DMS153 treated with DMSO at 0.1 percent for 48 hours (cell line): Measurements from ENCODE around the gene SLC19A1.

Experiments used
- DNase-seq: peaks from one replicate; lab custom pipeline; 2025; ENCODE audit not compliant: unreplicated experiment; lab: John Stamatoyannopoulos, UW

Gene SLC19A1

DNA sequence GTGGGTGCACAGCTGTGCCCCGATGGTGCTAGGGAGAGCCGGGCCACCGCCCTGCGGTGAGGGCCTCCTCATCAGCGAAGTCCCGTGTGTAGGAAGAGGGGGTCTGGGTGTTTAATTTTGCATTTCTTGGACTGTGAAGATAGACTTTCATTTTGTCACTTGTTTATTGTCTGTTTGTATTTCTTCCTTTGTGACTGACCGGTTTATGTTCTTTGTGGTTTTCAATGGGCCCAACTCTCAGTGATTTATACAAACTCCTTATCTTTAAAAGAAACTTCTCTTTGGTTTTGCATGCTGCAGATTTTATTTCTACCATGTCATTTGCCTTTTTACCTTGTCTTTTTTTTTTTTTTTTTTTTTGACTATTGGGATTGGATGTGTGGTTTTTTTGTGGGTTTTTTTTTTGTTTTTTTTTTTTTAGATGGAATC lies 72.1 kb downstream of the SLC19A1 start:
- DNase-seq: no peak

DNA sequence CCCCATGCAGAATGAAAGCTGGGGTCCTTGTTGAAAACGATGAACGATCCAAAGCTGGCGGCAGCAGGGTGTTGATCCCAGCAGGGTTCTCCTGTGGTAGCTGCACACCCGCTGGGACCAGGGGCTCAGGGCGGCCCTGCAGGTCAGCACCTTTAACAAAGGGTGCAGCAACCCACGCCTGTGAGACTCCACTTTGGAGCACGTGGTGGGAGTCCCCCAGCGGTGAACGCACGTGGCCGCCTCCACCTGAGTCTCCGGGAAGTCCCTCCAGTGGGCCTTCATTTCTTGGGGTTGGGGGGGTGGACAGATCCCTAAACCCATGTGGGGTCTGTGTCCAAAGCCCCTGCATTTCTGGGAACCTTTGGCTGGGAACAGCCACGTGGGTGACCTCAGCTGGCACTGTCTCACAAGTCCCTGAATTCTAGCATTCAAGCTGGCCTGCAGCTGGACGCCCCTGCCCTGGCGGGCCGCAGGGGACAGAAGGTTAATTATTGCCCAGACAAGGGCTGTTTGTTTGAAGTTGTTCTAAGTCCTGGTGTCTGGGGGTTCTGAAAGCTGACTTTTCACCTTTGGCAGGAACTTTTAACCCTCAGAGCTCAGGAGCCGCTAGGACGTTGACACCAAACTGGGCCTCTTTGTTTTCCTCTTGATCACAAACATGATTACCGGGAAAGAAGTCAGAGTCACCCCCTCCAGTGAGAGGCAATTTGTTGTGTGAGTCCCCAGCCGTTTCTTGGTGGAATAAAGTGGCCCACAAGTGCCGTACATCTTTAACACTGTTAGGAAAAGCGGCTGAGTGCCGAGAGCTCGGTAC lies 72.8 kb downstream of the SLC19A1 start:
- no peak for DNase-seq

DNA sequence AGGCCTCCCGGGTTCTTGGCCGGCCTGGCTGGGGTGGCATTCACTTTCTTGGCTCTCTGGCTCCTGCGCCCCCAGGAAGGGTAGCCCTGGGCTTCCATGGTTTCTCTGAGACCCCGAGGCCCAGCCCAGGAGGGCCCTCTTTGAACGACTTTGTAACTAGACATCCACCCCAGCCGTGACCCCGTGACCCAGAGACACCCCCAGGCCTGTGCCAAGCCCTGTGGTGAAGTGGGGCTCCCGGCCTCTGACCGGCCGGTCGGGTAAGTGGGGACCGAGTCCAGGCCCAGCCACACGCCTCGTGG lies 73.3 kb downstream of the SLC19A1 start:
- DNase-seq: no peak

DNA sequence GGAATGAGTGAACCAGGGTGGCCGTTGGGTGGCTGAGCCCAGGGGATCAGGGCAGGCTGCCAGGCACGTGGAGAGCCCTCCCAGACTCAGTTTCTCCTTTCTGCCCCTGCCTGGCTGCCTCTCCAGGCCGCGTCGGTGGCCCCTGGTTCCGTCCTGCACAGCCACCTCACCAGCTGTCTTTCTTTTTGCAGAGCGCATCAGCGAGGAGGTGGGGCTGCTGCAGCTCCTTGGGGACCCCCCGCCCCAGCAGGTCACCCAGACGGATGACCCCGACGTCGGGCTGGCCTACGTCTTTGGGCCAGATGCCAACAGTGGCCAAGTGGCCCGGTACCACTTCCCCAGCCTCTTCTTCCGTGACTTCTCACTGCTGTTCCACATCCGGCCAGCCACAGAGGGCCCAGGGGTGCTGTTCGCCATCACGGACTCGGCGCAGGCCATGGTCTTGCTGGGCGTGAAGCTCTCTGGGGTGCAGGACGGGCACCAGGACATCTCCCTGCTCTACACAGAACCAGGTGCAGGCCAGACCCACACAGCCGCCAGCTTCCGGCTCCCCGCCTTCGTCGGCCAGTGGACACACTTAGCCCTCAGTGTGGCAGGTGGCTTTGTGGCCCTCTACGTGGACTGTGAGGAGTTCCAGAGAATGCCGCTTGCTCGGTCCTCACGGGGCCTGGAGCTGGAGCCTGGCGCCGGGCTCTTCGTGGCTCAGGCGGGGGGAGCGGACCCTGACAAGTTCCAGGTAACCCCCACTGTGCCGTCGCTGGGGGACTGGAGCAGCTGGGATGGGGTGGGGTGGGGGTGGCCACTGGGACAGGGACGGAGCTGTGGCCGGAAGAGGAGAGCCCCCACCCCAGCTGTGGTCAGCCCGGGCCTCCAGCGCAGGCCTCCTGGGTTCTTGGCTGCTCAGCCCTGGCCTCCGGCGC lies 73.9 kb downstream of the SLC19A1 start:
- DNase-seq: no peak

DNA sequence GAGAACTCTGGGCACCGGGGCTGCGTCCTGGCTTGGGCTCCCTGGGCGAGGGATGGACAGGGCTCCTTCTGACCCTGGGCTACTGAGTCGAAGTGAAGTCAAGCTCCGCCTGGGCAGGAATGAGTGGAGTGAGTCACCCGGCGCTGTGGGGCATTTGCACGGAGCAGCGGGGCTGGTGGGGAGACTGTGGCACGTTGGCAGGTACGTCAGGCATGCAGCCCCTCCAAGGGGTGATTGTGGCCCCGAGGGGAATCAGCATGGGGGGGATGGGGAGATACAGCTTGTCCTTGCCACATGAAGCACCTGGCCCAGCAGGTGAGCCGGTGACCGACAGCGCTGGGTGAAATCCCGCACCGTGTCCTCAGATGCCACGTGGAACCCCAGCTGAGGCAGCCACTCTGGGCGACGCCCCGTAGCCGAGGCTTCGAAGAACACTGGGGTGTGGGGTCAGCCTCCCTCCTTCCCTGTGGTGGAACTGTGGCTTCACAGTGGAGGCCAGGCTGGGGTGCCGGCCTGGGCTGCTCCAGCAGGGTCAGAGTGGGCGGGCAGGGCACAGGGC lies 74.9 kb downstream of the SLC19A1 start:
- no peak for DNase-seq

DNA sequence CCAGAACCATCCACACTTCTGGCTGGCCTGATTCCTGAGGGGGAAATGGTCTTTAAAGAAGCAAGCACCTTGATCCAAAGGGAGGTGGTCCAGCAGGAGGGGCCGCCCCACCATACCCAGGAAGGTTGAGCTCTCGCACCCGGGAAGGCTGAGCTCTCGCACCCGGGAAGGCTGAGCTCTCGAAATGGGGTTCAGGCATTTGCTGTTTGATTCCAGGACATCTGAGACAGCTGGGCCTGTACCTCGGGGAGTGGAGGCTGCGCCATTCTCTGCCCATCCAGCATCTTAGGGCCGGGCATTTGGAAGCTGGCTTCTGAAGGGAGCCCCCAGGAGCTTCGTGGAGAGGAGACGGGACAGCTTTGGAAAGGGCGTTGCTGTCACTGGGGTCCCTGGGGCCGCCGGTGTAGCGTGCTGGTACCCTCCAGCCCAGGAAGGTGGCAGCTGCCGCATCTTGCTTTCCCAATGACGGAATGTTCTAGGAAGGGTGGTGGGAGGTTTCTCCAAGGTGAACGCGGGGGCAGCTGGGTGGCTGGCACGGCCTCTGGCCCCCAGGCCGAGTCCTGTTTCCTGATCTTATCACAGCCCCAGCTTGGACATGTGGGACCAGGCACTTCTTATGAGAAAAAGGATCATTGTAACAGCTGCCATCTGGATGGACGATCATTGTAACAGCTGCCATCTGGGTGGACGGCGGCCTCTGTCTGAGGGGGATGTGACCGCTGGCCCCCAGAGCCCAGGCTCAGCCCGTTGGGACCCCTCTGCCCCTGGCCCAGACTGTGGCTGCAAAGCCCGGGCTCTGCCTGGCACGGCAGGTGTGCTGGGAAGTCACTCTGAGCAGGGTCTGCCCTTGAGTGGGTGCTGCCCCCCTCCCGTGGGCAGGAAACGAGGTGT lies 75.7 kb downstream of the SLC19A1 start:
- DNase-seq: no peak

DNA sequence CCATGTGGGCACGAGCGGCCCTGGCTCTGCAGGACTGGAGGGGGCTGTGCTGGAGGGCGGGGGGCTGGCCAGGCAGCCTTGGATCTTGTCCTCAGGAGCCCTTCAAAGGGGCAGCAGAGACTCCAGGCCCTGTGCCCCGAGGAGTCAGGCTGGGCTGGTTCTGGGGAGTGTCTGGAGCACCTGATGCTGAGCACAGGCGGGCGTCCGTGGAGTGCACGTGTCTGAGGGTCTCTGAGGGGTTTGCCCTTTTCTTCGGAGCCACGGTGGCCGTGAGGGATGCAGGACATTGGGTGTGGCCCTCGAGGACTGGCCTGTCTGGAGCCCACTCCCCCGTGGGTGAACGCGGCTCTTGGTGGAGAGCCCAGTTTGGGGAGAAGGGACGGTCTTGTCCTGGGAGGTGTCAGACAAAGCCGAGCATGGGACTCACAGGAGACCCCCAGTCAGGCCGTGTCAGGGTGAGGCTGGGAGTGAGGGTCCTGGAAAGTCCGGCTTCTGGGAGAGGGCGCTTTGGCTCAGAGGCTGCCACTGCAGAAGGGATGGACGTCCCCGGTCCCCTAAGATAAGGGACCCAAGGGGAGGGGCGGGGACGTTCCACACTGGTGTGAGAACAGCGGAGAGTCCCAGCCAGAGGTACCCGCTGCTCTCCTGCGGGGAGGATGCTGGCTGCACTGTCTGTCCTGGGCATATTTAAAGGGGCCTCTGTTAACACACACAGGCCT lies 76.5 kb downstream of the SLC19A1 start:
- no peak for DNase-seq

DNA sequence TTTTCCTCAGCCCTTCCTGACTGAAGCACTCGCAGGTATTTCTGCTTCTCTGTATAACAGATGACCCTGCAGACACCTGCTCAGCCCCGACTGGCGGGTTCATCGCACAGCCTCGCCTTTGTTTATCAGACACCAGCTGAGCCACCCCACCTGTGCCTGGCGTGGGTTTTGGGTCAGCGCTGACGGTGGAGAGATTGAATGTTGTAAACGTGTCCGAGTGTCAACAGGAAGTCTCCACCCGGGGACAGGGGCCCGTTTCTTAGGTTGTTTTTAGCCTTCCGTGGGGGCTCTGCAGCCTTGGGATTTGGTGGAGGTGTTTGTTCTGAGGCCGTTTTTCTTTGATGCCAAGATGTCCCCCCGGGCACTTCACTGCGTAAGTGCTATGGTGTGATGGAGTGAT lies 77.1 kb downstream of the SLC19A1 start:
- no peak for DNase-seq

DNA sequence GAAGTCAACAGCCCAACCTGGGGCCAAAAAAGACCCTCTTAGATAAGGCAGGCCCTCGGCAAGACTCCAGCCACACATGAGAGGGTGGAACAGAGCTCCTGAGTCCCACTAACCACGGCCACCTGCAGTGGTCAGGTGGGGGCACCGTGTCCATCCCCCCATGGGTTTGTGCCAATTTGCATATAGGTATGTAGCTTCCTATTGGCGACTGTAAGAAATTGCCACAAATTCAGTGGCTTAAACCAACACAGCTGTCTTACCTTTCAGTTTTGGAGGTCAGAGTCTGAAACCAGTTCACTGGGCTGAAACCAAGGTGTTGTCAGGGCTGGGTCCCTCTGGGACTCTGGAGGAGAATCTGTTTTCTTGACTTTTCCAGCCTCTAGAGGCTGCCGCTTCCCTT lies 77.9 kb downstream of the SLC19A1 start:
- DNase-seq: no peak

DNA sequence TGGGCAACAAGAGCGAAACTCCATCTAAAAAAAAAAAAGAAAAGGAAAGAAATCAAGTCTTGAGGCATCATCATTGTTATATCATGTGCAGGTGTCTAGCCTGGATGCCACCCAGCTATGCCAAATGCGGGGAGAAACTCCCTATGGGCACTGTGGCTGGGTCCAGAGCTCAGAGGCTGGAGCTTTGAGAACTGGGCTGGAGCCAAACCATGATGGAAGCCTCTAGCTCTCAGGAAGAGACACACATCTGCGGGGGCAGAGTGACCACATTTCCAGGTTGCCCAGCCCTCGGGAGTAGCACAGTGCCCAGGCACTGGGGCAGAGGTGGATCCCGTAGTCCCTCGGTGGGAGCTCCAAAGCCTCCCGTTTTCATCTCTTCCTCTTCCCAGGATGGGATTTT lies 78.4 kb downstream of the SLC19A1 start:
- DNase-seq: no peak

DNA sequence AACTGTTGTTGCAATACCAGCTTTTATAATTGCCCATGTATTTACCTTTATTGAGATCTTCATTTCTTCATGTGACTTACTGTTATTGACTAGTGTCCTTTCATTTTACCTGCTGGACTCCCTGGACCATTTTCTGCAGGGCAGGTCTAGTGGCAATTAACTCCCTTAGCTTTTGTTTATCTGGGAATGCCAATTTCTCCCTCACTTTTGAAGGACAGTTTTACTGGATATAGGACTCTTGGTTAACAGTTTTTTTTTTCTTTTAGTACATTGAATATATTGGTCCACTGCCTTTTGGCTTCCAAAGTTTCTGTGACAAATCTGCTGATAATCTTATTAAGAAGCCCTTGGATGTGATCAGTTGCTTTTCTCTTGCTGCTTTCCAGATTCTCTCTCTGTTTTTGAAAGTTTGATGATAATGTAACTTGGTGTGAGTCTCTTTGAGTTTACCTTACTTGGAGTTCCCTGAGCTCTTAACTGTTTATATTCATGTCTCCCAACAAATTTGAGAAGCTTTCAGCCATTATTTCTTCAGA lies 80.4 kb downstream of the SLC19A1 start:
- no peak for DNase-seq

DNA sequence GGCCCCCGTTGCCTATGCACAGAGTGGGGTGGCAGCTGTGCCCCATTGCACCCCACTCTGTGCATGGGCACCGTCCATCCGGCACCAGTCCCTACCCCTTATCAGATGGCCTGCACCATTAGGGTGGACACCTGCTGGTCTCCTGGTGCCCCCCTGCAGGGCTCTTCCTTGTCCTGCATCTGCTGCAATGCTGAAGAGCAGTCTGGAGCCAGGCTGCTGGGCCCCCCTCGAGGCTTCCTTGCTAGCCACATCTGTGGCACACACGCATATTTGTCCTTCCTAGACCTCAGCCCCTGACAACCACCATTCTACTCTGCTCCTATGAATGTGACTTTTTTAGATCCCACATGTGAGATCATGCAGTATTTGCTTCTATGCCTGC lies 80.9 kb downstream of the SLC19A1 start:
- DNase-seq: no peak

DNA sequence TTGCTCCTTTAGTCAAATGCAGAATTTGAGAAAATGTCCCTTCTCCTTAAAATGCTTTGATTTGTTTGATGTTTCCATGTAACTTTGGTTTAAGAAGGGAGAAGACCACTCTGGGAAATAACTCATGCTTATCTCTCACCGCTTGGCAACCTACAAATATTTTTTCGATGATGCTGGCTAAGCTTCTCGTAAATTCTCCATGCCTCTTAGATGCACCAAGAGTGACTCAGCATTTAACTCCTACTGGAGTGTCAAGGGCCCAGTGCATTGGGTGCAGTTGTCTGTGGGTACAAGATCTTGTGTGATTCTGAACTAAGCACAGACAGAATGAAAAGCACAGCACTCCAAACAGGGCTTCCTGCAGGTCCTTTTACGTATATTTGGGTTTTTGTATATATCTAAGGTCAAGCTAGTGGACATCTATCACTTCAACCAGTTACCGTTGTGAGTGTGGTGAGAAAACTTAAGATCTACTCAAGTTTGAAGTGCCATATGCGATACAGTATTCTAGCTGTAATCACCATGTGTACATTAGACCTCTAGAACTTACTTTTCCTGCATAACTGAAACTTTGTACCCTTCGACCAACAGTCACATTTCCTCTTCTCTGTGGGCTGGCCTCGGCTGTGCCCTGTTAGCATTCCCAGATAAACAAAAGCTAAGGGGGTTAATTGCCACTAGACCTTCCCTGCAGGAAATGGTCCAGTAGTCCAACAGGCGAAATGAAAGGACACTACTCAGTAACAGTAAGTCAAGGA lies 81.5 kb downstream of the SLC19A1 start:
- no peak for DNase-seq

DNA sequence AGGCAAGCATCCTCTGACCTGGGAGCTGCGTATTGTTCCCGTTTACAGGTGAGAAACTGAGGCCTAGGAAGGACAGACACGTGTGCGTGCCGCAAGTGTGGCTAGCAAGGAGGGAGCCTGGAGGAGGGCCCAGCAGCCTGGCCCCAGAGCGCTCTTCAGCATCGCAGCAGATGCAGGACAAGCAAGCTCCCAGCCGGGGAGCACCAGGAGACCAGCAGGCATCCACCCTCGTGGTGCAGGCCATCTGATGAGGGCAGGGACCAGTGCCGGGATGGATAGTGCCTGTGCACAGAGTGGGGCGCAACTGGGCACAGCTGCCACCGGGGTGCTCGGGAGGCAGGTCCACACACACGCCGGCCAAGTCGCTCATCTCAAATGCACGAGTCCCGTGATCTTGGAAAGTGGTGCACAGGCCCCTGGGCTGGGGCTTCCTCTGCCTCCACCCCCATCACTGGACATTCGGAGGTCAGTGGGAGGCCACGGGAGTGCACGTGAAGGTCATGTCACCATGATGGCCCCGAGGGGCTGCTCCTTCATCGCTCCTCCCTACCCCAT lies 82.2 kb downstream of the SLC19A1 start:
- no peak for DNase-seq

DNA sequence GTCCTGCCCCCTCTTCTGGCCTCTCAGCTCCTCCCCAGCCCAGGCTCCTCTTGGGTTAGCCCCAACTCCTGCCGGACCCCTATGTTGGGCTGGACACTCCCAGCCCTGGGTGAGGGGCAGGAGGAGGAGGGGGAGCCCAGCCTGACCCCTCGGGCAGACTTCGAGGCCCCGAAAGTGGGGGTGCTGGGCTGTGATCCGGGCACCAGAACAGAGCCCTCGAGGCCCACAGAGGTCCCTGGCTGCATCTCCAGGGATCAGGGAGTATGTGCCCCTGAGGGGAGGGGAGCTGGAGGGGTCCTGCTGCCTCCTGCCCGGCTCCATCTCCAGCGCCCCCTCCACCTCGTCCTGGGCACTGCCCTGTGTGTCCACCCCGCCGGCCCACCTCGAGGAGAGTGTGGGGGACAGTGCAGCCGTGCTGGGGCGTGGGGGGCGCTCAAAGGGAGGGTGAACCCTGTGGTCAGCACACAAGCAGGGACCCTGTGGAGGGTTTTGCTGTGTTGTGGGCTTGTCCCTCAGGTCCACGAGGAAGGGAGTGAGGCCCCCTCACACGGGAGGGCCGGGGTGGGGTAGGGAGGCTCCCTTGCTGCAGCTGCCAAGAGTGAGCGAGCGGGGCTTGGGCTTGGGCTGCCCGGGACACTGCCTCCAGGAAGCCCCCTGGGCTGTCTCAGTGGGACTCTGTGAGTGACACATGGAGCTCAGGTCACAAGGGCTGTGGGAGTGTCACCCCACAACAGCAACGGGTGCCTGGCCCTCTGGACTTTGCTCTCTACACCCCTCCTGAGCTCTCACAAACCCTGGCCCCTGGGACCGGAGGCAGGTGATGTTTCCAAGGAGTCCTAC lies 82.8 kb downstream of the SLC19A1 start:
- DNase-seq: no peak

DNA sequence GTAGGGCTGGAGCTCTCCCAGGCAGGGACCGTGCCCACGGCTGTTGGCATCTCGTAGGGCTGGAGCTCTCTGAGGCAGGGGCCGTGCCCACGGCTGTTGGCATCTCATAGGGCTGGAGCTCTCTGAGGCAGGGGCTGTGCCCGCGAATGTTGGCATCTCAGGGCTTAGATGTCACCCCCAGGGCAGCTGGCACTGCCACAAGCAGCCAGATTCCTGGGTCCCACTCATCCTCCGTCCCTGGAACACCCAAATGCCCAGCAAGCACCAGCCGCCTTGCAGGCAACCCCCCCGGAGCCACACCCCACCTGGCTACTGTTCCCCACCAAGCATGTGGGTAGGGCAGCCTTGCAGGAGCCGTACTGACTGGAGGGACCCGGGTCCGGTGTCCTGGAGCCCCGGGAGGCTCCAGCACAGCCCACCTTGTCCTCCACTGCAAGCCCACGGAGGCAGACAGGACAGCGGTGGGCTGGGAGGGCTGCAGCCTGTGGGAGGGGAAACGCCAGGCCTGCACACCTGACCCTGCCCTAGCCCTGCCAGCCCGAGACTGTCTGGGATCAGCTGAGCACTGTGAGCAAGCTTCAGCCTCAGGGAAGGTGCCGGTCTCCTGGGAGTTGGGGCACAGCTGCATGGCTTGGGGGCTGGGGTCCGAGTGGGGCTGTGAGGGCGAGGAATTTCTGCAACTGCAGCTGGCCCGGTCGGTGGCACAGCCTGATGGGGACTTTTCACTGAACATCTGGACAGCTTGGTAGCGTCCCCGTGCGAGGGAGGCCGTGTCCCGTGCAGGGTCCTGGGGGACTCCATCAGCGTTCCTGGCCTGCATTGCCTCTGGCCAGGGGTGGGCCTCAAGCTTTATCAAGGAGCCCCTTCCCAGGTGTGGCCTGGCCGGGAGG lies 83.7 kb downstream of the SLC19A1 start:
- DNase-seq: no peak

DNA sequence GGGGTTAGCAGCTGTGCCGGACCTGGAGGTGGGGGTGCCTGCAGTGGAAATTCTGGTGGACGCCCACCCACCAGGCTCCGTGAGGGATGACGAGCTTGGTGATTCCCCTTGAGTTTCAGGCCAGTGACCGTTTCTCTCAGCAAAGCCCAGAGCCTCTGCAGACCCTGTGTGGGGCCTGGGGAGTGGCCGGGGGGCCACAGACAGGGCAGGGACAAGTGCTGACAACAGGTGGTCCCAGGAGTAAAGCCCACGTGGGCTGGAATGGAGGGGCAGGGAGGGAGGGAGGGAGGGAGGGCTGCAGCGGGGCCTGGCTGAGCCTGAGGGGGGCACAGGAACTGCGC lies 84.4 kb downstream of the SLC19A1 start:
- DNase-seq: no peak
